ENCODE data around the gene CLMN.
"Not testable (repeated sequence)": the region's sequence is repeated elsewhere in the genome, so short reads cannot be mapped to it uniquely, and the experiment has no call there.

The CLMN gene

DNA sequence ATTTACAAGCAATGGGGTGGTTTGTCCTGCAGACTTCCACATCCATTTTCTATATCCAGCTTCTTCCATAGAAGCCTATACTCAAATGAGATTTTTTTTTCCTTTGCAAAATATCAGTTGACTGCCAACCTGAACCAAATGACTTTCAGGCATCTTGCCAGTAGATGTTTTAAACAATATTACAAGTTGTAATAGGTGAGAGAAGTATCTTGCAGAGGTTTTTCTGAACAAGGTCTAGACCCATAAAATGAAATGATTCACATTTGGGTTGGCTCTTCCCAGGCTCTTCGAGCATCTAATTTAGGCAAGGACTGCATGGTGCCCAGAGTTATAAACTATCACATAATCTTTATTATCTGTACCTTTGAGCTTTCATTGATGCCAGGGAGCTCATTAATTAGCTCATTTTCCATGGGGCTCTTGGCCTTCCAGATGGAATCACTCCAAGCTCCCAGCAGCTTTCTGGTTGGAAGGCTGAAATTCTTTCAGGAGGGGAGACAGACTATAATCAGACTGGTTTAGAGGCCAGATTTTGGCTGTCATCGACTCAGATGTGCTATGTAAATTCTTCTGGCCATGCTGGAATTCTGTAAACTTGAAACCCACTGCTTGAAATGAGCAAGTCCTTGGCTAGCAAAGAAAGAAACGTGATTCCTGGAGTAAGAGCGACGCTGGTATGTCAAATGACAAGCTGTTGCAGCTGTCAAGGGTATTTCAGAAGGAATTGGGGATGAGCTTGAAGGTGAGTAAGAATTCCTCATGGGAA is 130.2 kb downstream of the CLMN start:
- Histone ChIP-seq H3K9me3 (ENCODE audit: control insufficient read depth, low read length) (peaks cover 12% of the 10 kb centered on the region), H3K4me1 (ENCODE audit: control insufficient read depth, insufficient read depth, low read length, poor library complexity, severe bottlenecking) (peaks cover 3% of the 10 kb centered on the region), H3K36me3 (ENCODE audit: control insufficient read depth, insufficient read depth, low read length) (no peaks in the 10 kb centered on the region), H3K27ac (ENCODE audit: low read depth, low read length, severe bottlenecking) (no peak overlapping the region), H3K4me3 (ENCODE audit: extremely low read depth, insufficient read depth, low read length, poor library complexity, severe bottlenecking) (no peak overlapping the region)
- 68 to 88% methylated on average over 5 of the region's 5 CpGs for WGBS, 2 experiments (ENCODE audit: insufficient coverage in 2 of 2)

- no CpG with 5 or more reads among the region's 3 CpGs for WGBS, 2 experiments (ENCODE audit: insufficient coverage in 2 of 2)
- peaks cover 8% of the 10 kb centered on the region for H3K4me1 ChIP-seq (ENCODE audit: control insufficient read depth, insufficient read depth, low read length, poor library complexity, severe bottlenecking)
- no peaks in the 10 kb centered on the region for H3K36me3 ChIP-seq (ENCODE audit: control insufficient read depth, insufficient read depth, low read length)
- H3K27ac ChIP-seq (ENCODE audit: low read depth, low read length, severe bottlenecking) = no peak overlapping the region
- H3K4me3 ChIP-seq (ENCODE audit: extremely low read depth, insufficient read depth, low read length, poor library complexity, severe bottlenecking) = no peak overlapping the region
- peaks cover 12% of the 10 kb centered on the region for H3K9me3 ChIP-seq (ENCODE audit: control insufficient read depth, low read length)
Measured at GRCh38 chr14:95188380-95188779, 131.3 kb downstream of the CLMN start.

GRCh38 chr14:95185767-95186392 is 133.8 kb downstream of the CLMN start:
- 98 to 99% methylated on average over 8 to 11 of the region's 11 CpGs for WGBS, 2 experiments (ENCODE audit: insufficient coverage in 2 of 2)
- Histone ChIP-seq H3K9me3 (ENCODE audit: control insufficient read depth, low read length) (peaks cover 12% of the 10 kb centered on the region), H3K27ac (ENCODE audit: low read depth, low read length, severe bottlenecking) (no peak overlapping the region), H3K4me3 (ENCODE audit: extremely low read depth, insufficient read depth, low read length, poor library complexity, severe bottlenecking) (no peak overlapping the region), H3K4me1 (ENCODE audit: control insufficient read depth, insufficient read depth, low read length, poor library complexity, severe bottlenecking) (peaks cover 8% of the 10 kb centered on the region), H3K36me3 (ENCODE audit: control insufficient read depth, insufficient read depth, low read length) (no peaks in the 10 kb centered on the region)

DNA sequence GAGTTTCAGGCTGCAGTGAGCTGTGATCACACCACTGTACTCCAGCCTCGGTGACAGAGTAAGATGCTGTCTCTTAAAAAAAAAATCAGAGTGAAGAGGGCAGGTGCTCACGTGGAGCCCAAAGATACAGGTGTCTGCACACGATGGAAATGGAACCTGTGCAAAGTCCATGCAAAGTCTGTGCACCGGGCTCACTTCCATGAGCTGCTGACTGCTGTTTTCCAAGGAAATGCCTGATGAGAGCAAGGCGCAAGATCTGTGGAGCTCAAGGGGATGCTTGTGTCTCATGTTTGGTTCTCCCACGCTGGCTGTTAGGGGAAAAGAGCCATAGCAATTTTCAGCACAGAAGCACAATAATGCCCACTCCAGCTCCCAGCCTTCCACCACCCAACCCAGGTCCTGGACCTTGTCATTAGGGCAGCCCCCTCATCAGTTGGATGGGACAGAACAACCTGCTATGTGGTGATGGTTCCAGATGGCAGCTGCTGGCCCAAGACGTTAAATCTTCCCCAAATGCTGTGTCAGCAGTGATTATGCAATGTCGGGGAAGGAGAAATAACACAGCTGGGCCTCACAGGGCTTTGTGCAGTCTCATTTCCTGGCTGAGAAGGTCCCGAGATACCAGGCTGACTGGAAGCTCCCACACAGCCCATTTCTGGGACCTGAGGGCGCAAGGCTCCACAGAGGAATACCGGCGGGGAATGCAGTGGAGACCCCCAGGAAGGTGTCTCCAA is 134.5 kb downstream of the CLMN start:
- no peak overlapping the region for H3K27ac ChIP-seq (ENCODE audit: low read depth, low read length, severe bottlenecking)
- 93 to 94% methylated on average over 10 to 11 of the region's 12 CpGs for WGBS, 2 experiments (ENCODE audit: insufficient coverage in 2 of 2)
- no peaks in the 10 kb centered on the region for H3K36me3 ChIP-seq (ENCODE audit: control insufficient read depth, insufficient read depth, low read length)

DNA sequence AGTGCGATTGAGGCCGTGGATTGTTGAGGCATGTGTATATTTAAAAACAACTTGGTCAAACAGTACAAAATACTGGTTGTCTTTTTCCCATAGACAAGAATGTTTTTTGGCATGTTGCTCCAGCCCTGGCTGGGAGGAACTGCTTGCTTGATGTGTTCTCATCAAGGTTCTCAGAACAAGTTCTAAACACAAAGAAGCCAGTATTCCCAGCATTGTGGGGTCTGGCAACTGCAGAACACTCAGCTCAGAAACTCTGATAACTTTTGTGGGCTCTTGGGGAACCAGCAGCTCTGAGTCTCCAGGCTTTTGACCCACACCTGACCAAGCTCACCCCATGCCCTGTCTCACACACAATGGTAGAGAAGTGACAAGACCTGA is 135.3 kb downstream of the CLMN start:
- Histone ChIP-seq H3K27ac (ENCODE audit: low read depth, low read length, severe bottlenecking) (no peak overlapping the region), H3K4me1 (ENCODE audit: control insufficient read depth, insufficient read depth, low read length, poor library complexity, severe bottlenecking) (peaks cover 8% of the 10 kb centered on the region), H3K4me3 (ENCODE audit: extremely low read depth, insufficient read depth, low read length, poor library complexity, severe bottlenecking) (no peak overlapping the region), H3K36me3 (ENCODE audit: control insufficient read depth, insufficient read depth, low read length) (no peaks in the 10 kb centered on the region), H3K9me3 (ENCODE audit: control insufficient read depth, low read length) (peaks cover 12% of the 10 kb centered on the region)
- 92 to 100% methylated on average over 1 to 2 of the region's 2 CpGs for WGBS, 2 experiments (ENCODE audit: insufficient coverage in 2 of 2)

More for the DNA sequence above, 134.5 kb downstream of the CLMN start:
- Histone ChIP-seq H3K9me3 (ENCODE audit: control insufficient read depth, low read length) (peaks cover 12% of the 10 kb centered on the region), H3K4me3 (ENCODE audit: extremely low read depth, insufficient read depth, low read length, poor library complexity, severe bottlenecking) (no peak overlapping the region), H3K4me1 (ENCODE audit: control insufficient read depth, insufficient read depth, low read length, poor library complexity, severe bottlenecking) (peaks cover 8% of the 10 kb centered on the region)

GRCh38 chr14:95183532-95184412 is 135.9 kb downstream of the CLMN start:
- peaks cover 9% of the 10 kb centered on the region for H3K9me3 ChIP-seq (ENCODE audit: control insufficient read depth, low read length)
- 70 to 100% methylated on average over 1 to 2 of the region's 6 CpGs for WGBS, 2 experiments (ENCODE audit: insufficient coverage in 2 of 2)
- H3K4me1 ChIP-seq (ENCODE audit: control insufficient read depth, insufficient read depth, low read length, poor library complexity, severe bottlenecking) = peaks cover 8% of the 10 kb centered on the region
- H3K27ac ChIP-seq (ENCODE audit: low read depth, low read length, severe bottlenecking) = no peak overlapping the region
- H3K4me3 ChIP-seq (ENCODE audit: extremely low read depth, insufficient read depth, low read length, poor library complexity, severe bottlenecking) = no peak overlapping the region
- no peaks in the 10 kb centered on the region for H3K36me3 ChIP-seq (ENCODE audit: control insufficient read depth, insufficient read depth, low read length)

- Histone ChIP-seq H3K27ac (ENCODE audit: low read depth, low read length, severe bottlenecking) (no peak overlapping the region), H3K36me3 (ENCODE audit: control insufficient read depth, insufficient read depth, low read length) (no peaks in the 10 kb centered on the region), H3K4me1 (ENCODE audit: control insufficient read depth, insufficient read depth, low read length, poor library complexity, severe bottlenecking) (peaks cover 8% of the 10 kb centered on the region), H3K9me3 (ENCODE audit: control insufficient read depth, low read length) (peaks cover 5% of the 10 kb centered on the region), H3K4me3 (ENCODE audit: extremely low read depth, insufficient read depth, low read length, poor library complexity, severe bottlenecking) (no peak overlapping the region)
- WGBS, 2 experiments (ENCODE audit: insufficient coverage in 2 of 2) = 90 to 100% methylated on average over 1 of the region's 1 CpG
Measured at GRCh38 chr14:95183082-95183481, 136.6 kb downstream of the CLMN start.

DNA sequence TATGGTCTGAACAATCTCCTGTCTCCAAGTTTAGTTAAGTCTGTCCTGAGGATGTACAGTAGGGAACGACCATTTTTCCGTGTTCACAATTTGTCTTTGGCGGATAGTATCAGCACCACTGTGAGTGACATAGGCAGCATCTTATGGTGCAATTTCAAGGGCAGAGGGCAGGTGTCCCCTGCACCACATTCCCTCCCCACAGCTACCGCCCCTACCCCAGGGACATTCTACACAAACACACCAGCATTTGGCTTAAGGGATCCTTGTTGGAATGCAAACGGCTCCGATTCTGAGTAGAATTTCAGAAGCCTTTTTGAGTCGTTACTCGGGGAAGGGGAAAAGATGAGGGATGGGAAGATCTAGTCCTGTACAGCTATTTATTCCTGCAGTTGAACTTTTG is 137.3 kb downstream of the CLMN start:
- 69 to 95% methylated on average over 3 to 8 of the region's 8 CpGs for WGBS, 2 experiments (ENCODE audit: insufficient coverage in 2 of 2)
- Histone ChIP-seq H3K4me3 (ENCODE audit: extremely low read depth, insufficient read depth, low read length, poor library complexity, severe bottlenecking) (no peak overlapping the region), H3K4me1 (ENCODE audit: control insufficient read depth, insufficient read depth, low read length, poor library complexity, severe bottlenecking) (peaks cover 8% of the 10 kb centered on the region), H3K27ac (ENCODE audit: low read depth, low read length, severe bottlenecking) (no peak overlapping the region), H3K9me3 (ENCODE audit: control insufficient read depth, low read length) (no peaks in the 10 kb centered on the region), H3K36me3 (ENCODE audit: control insufficient read depth, insufficient read depth, low read length) (no peaks in the 10 kb centered on the region)

- H3K4me3 ChIP-seq (ENCODE audit: extremely low read depth, insufficient read depth, low read length, poor library complexity, severe bottlenecking) = no peak overlapping the region
- no peak overlapping the region for H3K27ac ChIP-seq (ENCODE audit: low read depth, low read length, severe bottlenecking)
- 84 to 94% methylated on average over 6 of the region's 8 CpGs for WGBS, 2 experiments (ENCODE audit: insufficient coverage in 2 of 2)
- no peaks in the 10 kb centered on the region for H3K36me3 ChIP-seq (ENCODE audit: control insufficient read depth, insufficient read depth, low read length)
- peaks cover 8% of the 10 kb centered on the region for H3K4me1 ChIP-seq (ENCODE audit: control insufficient read depth, insufficient read depth, low read length, poor library complexity, severe bottlenecking)
- H3K9me3 ChIP-seq (ENCODE audit: control insufficient read depth, low read length) = no peaks in the 10 kb centered on the region
Measured at GRCh38 chr14:95180966-95181741, 138.6 kb downstream of the CLMN start.

GRCh38 chr14:95175670-95176069 is 144.0 kb downstream of the CLMN start:
- H3K4me1 ChIP-seq (ENCODE audit: control insufficient read depth, insufficient read depth, low read length, poor library complexity, severe bottlenecking); H3K27ac ChIP-seq (ENCODE audit: low read depth, low read length, severe bottlenecking); H3K9me3 ChIP-seq (ENCODE audit: control insufficient read depth, low read length); H3K4me3 ChIP-seq (ENCODE audit: extremely low read depth, insufficient read depth, low read length, poor library complexity, severe bottlenecking); H3K36me3 ChIP-seq (ENCODE audit: control insufficient read depth, insufficient read depth, low read length): not testable (repeated sequence)
- WGBS, 2 experiments (ENCODE audit: insufficient coverage in 2 of 2) = no CpG with 5 or more reads among the region's 3 CpGs
